NCI-H128 (cell line): Measurements from ENCODE around the gene PCDH9.

ENCODE experiments used
- DNase-seq: peaks from one replicate; lab custom pipeline; 2025; ENCODE audit not compliant: unreplicated experiment; lab: John Stamatoyannopoulos, UW

Gene PCDH9

DNA sequence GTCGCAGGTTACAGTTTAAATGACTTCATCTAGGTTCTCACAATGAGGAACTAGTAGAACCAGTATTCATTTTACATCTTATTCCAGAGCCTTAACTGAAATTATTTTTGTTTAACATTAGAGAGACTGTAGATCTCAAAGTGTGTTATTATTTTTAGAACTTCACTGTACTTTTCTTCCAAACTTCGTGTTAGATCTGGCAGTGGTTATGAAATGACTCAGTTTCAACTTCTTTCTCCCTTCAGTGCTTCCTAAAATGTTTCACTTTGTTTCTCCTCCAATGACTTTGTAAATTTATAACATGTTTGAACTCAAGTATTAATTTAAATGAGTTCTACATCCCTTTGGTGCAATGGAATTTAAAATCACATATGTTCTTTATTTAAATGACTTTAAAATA is 139.3 kb downstream of the PCDH9 start:
- DNase-seq = no peak

DNA sequence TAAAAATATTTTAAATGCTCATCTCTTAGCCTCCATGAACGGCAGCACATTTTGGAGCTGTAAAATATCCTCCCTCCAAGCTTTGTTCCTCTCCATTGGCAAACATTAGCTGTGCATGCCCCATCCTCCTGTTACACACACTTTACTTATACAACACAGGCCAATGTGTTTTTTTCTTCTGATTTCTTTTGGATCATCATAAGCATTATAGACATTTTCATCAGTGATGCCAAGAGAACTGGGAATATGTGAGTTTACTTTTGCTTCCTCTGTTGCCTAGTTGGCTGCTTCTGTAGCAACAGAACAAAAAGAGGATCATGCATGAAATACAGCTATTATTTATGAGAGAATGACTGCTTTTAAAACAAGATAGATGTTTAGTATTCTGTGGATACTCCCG is 142.6 kb downstream of the PCDH9 start:
- DNase-seq = no peak

DNA sequence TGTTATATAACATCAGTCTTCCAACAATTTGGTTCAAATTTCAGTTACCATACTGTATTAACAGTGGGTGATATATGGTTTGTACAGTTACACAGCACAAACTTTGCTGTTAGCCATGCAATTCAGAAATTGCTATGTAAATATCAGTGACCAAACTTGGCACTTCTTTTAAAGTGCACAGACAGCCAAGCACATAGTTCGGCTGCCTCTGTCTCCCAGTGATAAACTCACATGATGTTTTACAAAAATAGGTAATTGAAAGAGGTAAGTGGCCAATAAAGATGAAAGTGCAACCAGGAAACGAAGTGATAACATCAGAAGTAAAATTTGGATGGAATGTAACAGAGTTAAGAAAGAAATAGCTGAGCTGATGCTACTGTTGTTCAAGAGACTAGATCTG is 143.9 kb downstream of the PCDH9 start:
- no peak for DNase-seq

DNA sequence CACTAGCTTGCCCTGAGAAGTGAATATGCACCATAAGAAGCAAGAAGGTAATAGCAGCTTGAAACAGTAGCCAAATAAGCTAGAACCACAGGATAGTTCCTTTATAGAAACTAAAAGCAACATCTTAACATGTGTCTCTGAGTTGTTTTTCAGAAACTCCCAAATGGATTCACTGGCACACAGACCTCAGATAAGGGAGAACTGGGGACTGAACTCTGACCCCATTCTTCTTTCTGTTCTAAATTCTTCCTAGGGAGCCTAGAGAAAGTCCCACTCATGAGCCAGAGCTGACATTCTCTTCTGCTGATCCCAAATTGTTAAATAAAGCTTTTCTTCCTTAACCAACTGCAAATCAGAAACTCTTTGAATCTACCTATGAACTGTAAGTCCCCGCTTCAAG is 146.1 kb downstream of the PCDH9 start:
- no peak for DNase-seq

DNA sequence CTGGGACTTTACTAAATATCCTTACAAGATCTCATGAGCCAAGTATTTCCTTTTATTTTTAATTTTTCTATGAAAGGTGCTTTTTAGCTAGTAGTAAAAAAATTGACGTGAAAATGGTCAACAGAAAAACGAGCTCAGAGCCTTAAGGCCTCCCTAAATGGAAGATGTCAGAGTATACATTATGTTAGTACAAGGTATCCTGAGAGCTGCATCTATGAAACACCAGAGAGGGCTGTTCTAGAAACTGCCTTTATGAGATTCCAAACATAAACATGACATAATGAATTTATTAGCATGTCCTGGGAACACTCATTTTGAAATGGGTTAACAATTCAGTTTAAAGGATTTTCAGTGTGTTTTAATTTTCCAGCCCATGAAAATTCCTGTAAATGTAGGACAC is 146.6 kb downstream of the PCDH9 start:
- no peak for DNase-seq

DNA sequence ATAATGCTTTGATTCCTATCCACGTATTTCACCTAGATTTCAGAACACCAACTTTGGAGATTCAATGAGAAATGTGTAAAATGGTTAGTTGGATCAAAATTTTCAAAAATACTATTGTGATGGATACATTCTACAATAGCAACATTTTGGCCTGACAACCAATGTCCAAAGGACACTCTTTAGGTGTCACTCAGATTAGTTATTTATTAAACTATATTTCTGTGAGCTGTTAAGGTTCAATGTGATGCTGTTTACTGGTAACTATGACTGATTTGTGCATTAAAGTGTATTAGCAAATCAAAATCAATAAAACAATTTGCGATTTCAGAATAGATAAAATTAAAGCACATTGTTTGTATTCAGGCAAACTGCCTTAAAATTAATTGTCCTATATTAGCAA is 149.8 kb downstream of the PCDH9 start:
- DNase-seq = no peak

DNA sequence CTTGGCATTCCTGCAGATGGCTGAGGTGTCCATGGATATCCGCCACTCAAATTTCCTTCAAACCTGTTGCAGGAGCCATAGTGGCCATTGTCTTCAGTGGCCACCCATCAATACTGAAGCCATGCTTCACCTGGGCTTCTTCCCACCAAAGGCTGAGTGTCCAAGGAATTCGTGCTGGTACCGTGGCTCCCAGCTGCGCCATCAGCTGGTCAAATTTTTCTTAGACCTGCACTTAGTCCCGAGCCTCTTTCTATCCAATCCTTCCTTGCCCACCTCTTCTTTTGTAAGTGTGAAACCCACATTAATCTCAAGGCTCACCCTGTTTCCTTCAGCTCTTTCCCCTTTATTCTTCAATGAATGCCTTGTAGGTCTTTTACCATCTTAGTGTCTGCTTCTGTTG is 152.1 kb downstream of the PCDH9 start:
- no peak for DNase-seq

DNA sequence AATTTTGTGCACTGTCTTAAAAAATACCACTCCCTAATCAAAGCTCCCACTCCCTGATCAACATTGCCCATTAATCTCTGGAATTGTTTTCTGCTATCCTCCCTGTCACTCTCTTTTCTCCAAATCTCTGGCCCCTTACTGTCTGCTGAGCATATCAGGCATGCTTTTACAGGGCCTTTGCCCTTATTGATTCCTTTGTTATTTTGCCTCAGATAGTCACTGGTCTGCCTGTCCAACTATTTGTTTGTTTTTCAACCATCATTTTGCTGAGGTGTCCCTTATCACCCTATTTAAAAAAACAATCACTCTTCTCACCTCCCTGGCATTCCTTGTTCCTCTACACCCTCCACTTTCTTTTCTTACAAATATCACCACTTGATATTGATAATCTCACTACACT is 153.0 kb downstream of the PCDH9 start:
- no peak for DNase-seq

DNA sequence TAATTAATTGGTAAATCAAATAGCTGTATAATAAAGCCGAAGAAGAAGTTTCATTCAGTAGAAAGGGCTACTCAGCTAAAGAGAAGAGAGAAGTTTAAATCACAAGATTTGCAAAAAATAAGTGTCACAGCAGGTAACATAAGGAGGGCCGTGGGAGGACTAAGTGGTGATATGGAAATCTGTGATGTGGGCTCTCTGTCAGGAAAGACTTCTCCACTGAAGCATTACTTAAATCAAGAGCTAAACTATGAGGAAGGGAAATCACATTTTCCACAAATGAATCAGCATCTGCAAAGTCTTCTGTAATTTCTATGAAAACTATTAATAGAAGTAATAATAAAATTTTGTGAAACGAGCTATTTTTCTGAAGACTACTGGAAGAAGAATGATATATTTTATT is 153.8 kb downstream of the PCDH9 start:
- no peak for DNase-seq

DNA sequence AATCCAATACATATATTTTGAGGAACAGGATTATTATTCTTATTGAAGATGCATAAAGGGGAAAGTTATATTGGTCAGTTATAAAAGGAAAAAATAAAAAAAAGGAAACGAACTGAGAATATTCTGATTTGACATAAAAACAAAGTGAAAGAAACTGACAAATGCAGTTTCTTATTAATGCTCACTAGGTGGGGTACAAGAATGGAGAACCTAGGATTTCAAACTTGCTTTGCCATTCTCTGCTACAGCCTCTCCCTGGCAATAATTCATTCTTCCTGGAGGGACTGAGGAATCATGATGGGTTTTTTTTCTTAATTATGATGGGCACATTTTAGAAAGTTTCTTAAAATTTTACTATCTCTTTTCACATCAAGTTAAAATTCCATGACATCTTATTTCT is 154.9 kb downstream of the PCDH9 start:
- DNase-seq = no peak

DNA sequence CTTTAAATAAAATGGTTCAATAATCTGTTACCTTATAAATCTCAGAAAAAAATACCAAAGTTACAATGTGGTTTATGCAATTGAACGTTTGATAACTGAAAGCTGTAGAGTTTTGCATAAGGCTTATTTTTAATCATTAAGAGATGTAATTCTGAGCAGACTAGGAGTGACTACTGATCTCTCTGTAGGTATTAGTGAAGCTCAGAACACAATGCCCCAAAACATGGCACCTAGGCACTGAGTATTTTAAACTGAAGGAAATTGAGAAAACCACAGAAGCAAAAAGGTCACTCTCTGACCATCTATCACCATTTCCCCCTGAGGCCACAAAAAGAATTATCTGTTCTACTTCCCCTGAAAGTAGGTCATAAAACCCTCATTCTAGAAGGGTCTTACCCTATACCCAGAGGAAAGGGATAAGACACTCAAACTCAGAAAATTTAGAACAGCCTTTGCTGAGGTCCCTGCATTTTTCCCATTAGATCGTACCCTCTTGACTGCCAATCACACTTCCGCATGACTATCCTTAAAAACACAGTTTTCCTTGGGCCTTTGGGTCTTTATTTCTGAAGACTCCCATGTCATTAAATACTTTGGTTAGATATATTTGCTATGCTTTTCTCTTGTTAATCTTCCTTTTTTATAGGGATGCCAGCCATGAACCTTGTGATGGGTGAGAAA is 158.1 kb downstream of the PCDH9 start:
- DNase-seq = no peak

DNA sequence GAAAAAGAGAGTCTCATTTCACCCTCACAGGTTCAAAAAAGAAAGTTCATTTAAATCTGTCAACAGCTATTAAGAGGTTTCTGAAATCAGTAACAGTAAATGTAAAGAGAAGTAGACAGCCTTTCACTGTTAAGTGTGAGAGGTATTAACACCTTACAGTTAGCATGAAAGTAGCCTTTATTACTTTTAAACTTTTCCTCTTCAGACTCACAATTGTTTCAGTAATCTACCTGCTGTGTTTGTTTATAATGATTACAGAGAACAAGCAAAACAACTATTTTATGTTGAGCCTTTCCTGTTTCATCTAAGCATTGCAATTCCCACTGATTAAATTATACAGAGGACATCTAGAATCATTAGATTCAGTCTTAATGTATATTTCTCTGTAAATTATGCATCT is 159.8 kb downstream of the PCDH9 start:
- DNase-seq = no peak

DNA sequence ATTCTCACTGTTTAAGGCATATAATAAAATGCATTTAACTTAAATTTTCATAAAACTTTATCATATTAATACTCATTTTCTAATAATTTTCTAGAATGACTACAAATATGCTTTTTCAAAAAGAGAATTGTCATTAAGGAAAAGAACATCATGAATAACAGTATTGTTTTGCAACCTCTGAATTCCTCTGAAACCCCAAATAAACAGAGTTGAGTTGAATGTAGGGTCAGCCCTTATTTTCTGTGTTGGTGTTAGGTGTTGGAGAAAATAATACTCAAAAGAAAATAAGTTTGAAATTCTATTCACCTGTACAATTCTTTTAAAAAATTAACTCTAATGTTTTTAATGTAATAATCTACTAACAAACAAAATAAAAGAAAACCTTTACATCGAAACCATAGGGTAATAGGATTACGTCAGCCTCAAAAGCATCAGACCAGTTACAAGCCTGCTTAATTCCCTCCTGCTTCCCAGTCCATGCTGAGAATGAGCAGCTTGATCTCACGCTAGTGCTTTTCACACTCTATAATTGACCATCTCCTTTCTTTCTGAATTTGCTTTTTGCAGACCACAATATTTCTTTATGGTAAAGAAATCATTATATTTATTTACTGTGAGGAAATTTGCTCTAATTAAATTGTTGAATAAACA is 160.9 kb downstream of the PCDH9 start:
- no peak for DNase-seq

DNA sequence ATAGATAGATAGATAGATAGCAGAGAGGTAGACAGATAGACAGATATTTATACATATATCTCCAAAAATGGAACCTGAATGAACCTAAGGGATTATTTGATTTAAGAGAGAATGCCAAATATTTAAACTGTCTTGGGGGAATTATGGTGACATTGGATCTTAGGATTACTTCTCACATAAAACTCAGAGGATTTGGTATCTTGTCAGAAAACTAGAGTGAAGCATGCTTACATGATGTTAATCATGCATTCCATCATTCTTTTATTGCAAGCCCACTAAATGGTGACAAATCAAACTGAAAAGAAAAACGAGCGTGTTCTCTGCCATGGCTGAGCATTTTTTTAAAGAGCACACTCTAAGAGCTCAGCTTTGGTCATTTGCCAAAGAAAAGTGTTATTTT is 165.2 kb downstream of the PCDH9 start:
- DNase-seq = no peak

DNA sequence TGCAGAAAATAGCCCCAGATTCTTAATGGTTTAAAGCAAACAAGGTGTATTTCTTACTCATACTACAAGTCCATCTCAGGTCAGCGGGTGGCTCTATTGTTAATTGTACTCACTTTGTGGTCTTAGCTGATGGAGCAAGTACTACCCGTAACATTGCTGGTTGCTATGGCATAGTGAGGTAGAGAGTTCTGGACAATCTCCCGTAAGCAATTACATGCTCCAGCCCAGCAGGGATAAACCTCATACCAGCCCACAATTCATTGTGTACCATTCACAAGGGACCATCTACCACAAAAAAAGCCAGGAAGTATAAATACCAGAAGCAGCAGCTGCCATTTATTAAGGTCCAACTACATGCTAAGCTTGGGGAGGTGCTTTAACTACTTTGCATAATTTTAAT is 167.1 kb downstream of the PCDH9 start:
- DNase-seq = peak; percentile 51

DNA sequence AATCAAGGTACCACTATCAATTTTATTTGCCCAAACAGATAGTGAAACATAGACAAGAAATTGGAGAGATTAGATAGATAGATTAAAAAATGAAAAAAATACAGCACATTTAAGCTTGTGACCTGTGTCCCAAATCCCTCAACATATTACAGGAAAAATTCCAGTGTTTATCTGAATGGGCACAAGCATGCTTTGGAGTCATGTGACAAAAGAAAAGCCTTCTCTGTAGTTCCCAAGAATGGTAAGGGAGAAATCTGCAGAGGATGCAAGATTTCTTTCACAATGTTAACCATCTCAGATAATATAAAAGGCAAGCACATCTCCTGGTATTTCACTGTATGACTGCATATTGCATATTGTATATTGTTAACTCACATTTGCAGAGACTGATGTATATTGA is 168.0 kb downstream of the PCDH9 start:
- DNase-seq = no peak

DNA sequence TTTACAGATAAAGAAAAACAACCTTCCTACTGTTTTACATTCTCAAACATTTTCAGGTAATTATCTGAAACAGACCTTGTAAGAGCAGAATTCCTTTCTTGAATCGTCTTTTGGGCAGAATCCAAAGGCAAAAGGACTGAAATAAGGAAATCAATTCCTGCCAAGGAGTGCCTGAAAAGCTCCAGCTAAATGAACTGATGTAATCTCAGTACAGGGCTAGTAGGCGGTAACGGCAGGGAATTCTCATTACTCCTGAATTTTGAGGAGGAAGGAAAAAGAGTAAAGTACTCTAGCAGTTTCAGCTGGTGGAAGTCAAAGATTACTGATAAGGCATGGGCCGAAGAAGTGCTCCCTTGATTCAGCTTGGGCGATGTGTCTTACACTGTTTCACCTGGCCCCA is 168.4 kb downstream of the PCDH9 start:
- DNase-seq = no peak

DNA sequence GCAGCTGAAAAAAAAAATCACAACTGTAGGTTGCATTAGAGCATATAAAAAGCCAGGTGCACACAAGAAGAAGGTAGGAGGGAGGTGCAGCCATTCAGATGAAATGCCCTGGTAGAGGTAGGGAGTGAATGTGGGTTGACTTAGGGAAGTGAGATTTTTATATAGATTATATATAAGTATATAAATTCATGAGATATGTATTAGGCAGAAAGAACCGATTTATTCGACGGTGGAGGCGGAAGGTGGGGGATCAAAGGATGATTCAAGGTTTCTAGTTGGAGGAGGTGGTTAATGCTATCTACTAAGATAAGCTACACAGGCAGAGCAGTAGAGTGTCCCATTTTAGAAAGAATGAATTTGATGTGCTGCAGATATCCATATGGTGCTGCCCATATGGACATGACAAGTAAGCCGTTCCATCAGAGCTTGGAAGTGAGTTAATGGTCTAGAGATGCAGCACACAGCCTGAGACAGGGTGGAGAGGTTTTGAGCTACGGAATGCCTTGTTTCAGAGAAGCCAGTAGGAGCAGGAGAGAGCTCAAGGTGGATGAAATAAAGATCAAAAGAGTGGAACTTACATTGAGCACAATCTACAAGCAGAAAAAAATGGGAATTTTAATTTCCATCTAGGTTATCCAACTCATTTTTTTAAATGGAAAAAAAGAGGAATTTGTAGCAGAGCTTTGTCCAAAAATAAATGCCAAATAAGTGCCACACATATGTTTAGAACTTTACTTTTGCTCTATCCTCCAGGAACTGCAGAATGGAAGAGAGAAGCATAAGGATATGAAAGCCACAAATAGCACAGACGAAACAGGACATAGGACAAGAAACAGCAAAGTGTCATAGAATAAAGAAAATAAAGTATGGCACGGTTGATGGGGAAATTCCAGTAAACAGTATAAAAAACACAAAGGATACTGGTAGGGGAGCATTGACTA is 177.3 kb downstream of the PCDH9 start:
- DNase-seq = no peak

DNA sequence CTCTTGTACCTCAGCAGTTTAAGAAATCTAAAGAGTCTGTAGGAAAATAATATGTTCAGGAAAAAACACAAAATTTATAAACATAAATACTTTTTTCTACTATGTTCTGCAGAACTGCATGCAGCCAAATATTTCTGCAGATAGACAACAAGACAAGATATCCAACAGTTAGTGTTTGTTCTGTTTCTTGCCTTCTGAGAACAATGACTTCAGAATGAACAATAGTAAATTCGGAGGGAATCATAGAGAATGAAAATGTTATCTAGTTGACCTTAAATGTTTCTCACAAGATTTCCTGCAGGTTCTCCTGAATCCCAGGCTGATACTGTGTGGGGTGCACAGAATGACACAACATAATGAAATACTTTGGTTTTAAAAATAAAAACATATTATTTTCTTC is 180.4 kb downstream of the PCDH9 start:
- no peak for DNase-seq

DNA sequence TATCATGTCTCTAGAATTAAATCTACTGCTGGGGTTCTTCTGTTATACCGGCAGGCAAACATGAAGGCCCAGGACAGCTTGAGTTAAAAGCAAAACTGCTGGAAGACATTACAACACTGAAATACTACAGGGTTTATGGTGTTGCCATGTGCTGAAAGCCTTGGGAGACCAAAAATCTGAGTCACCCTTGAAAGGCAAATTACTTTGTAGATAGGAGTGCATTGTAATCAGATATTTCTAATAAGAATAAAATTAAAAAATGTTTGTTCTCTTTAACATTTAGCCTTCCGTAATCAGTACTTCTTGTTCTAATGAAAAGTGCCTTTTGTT is 181.3 kb downstream of the PCDH9 start:
- no peak for DNase-seq

DNA sequence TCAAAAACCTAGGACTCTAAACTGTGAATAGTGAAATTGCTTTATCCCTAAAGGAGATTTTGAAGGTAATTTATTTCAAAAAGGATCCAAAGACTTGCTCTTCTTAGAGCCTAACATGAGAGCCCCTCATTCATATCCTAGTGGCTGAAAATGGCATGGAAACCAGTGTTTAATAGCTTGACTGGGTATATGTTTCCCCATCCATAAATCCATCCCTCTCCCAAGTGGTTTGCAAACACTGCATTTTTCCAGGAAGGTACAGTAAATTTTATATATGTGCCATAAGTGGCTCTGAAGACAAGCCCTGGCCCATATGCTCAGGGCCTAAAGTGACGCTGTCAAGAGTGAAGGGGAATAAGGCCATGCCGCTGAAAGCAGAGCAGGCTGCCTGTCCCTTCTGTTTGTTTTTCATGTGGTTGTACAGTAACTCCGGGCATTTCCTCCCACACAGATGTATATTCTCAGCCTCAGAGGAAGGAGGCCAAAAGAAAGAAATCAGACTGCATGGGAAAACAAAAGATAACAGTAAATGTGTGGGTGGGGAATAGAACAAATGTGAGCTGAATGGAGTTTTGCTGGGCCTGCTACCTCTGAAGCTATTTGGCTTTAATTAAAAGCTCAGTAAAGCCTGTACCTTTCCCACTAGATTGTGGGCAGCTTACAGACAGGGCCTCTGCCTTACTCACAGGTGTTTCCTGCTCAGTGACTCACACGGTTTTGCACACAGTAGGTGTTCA is 181.9 kb downstream of the PCDH9 start:
- no peak for DNase-seq

DNA sequence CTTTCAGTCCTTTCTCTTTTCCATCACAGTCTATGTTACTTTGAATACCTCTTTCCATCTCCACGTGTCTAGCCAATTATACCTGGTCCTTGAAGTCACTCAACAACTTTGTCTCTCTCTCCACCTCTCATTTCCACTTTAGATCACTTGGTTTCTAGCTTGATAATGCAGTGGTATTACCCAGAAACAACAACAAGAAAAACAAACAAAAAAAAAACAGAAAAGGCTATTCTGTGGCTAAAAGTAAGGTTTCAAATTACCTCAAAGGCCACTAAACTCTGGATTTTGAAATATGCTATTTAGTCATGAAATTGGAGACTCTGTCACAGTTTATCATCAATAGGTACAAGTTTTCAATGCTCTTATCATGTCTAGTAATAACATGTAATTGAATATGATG is 184.8 kb downstream of the PCDH9 start:
- DNase-seq = no peak
